Rectal smooth muscle tissue (tissue), 1 donor: ENCODE data around the gene DCLK1.

Source experiments
- H3K27ac ChIP-seq: one replicate; pipeline ENCODE4 v1.7.0; 2013; ENCODE audit warnings: low read depth, low read length, inconsistent platforms
- H3K27me3 ChIP-seq: one replicate; pipeline ENCODE4 v1.7.0; 2013; ENCODE audit warnings: low read length; ENCODE audit not compliant: control insufficient read depth, insufficient read depth
- H3K36me3 ChIP-seq: one replicate; pipeline ENCODE4 v1.7.0; 2013; ENCODE audit warnings: low read length; ENCODE audit not compliant: control insufficient read depth, insufficient read depth
- H3K4me1 ChIP-seq: one replicate; pipeline ENCODE4 v1.7.0; 2013; ENCODE audit warnings: low read length; ENCODE audit not compliant: control insufficient read depth, insufficient read depth
- H3K4me3 ChIP-seq: one replicate; pipeline ENCODE4 v1.7.0; 2013; ENCODE audit warnings: low read length
- H3K9ac ChIP-seq: one replicate; pipeline ENCODE4 v1.7.0; 2013; ENCODE audit warnings: low read length

The DCLK1 gene

GRCh38 chr13:35940734-35941133 lies 190.4 kb downstream of the DCLK1 start:
- H3K4me3 ChIP-seq = no peak overlapping the region
- H3K4me1 ChIP-seq = peaks cover 2% of the 10 kb centered on the region
- no peak overlapping the region for H3K9ac ChIP-seq
- no peaks in the 10 kb centered on the region for H3K36me3 ChIP-seq
- H3K27me3 ChIP-seq = no peaks in the 10 kb centered on the region
- H3K27ac ChIP-seq = no peak overlapping the region

GRCh38 chr13:35936246-35936978 lies 194.8 kb downstream of the DCLK1 start:
- H3K36me3 ChIP-seq = no peaks in the 10 kb centered on the region
- H3K4me1 ChIP-seq = peaks cover 2% of the 10 kb centered on the region
- H3K27me3 ChIP-seq = no peaks in the 10 kb centered on the region
- no peak overlapping the region for H3K4me3 ChIP-seq
- no peak overlapping the region for H3K9ac ChIP-seq
- H3K27ac ChIP-seq = peak overlapping the region; percentile 63

DNA sequence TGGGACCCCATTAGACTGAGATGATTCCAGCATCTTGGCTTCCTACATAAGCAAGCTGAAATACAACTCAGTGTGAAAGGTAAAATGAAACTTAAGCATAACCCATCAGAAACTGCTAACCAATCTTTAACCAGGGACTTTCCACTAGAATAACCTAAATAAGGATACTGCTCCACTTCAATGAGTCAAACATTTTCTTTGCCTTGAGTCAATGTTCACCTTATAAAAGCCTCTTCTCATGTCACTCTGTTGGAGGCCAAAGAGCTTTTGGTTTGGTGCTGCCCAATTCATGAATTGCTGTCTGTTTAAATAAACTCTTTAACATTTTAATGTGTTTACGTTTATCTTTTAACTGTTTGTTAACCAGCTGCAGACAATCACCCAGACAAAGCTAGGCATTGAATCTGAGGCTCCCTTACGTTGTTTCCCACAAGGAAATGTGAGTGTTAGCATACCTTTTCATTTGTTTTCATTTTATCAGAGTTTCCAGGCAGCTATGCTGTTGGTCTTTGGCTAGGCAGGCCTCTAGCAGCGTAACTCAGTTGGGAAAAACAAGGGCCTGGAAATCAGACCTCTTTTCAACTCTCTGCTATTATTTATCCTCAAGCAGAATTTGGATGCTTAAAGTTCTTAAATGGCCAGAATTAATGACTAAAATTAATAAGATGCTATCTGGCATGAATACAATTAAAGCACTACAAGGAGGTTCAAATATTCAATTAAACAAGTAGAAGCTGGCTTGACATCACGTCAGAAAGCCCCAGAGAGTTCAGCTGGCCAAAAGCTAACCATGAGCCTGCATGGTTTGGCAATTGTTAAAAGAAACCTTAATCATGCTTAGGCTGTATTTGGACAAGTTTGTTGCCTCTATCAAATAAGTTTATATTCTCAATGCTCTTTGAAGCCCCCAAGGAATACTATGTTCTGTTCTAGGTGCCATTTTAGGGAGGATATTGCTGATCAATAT lies 200.2 kb downstream of the DCLK1 start:
- H3K27me3 ChIP-seq = no peaks in the 10 kb centered on the region
- H3K4me3 ChIP-seq = no peak overlapping the region
- H3K27ac ChIP-seq = no peak overlapping the region
- H3K36me3 ChIP-seq = no peaks in the 10 kb centered on the region
- H3K9ac ChIP-seq = no peak overlapping the region
- peaks cover 9% of the 10 kb centered on the region for H3K4me1 ChIP-seq

DNA sequence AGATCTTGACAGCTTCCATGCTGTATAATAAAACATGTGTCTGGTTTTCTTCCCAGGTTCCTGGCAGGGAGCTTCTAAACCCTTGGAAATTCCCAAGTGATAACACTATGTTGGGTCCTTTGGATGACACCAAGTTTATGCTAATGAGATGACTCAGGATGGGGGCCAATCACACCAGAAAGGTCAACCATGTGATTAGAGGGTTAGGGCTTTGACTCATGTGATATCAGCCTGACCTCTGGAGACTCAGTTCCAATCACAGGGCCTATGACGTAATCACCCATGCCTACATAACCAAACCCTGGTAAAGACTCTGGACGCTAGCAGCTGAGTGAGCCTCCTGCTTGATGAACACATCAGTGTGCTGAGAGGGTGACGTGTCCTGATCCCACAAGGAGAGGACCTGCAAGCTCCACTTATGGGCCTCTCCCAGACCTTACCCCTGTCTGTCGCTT lies 203.6 kb downstream of the DCLK1 start:
- H3K4me3 ChIP-seq = no peak overlapping the region
- peaks cover 9% of the 10 kb centered on the region for H3K4me1 ChIP-seq
- no peak overlapping the region for H3K9ac ChIP-seq
- H3K27ac ChIP-seq = peak overlapping the region; percentile 62
- H3K27me3 ChIP-seq = no peaks in the 10 kb centered on the region
- no peaks in the 10 kb centered on the region for H3K36me3 ChIP-seq

GRCh38 chr13:35926859-35927530 lies 204.2 kb downstream of the DCLK1 start:
- Histone ChIP-seq H3K27me3 (no peaks in the 10 kb centered on the region), H3K4me3 (no peak overlapping the region), H3K9ac (no peak overlapping the region), H3K4me1 (peaks cover 9% of the 10 kb centered on the region), H3K36me3 (no peaks in the 10 kb centered on the region), H3K27ac (peak overlapping the region; percentile 11)

DNA sequence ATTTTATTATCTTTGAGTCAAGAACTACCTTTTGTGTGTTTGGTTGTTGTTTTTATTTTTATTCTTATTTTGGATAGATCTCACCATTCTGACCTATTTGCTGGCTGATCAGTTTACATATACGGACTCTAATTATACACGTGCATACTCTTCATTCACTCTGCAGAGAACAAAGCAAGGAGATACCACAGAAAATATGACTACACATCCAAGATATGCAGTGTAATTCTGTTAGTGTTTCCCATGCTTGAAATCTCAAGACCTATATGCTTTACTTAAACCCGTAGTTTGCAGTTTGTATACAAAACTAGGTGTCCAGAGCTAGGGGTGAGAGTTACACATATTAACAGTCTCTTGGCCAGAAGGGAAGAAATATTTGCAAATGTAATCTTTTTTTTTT lies 205.5 kb downstream of the DCLK1 start:
- H3K27ac ChIP-seq = no peak overlapping the region

DNA sequence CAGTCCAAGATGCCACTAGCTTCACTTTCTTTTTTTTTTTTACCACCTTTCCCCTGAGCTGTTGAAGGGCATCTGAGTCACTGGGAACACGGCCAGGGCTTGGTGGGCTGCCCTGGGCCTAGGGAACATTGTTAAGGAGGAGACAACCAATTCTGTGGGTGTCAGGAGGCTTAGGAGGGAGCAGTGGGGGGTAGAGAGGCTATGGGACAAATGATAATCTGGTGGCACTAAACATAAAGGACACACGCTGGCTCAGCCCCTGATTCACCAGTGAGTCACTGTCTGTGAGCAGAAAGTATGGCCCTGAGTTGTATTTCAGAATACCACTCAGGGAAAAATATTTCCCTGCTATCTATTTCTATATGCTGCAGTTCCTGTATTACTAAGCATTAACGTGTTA lies 207.8 kb downstream of the DCLK1 start:
- H3K4me1 ChIP-seq = peaks cover 9% of the 10 kb centered on the region
- H3K9ac ChIP-seq = no peak overlapping the region
- no peaks in the 10 kb centered on the region for H3K27me3 ChIP-seq
- H3K36me3 ChIP-seq = no peaks in the 10 kb centered on the region
- H3K4me3 ChIP-seq = no peak overlapping the region
- H3K27ac ChIP-seq = no peak overlapping the region

More for the DNA sequence above, 205.5 kb downstream of the DCLK1 start:
- Histone ChIP-seq H3K4me3 (no peak overlapping the region), H3K27me3 (no peaks in the 10 kb centered on the region), H3K9ac (no peak overlapping the region), H3K4me1 (peaks cover 9% of the 10 kb centered on the region), H3K36me3 (no peaks in the 10 kb centered on the region)

GRCh38 chr13:35920816-35921215 lies 210.4 kb downstream of the DCLK1 start:
- Histone ChIP-seq H3K36me3 (no peaks in the 10 kb centered on the region), H3K4me3 (no peak overlapping the region), H3K27ac (no peak overlapping the region), H3K4me1 (no peaks in the 10 kb centered on the region), H3K27me3 (no peaks in the 10 kb centered on the region), H3K9ac (no peak overlapping the region)

- Histone ChIP-seq H3K9ac (no peak overlapping the region), H3K4me3 (no peak overlapping the region), H3K36me3 (no peaks in the 10 kb centered on the region), H3K4me1 (no peaks in the 10 kb centered on the region), H3K27ac (no peak overlapping the region), H3K27me3 (no peaks in the 10 kb centered on the region)
Measured at GRCh38 chr13:35917942-35918645, 213.1 kb downstream of the DCLK1 start.

DNA sequence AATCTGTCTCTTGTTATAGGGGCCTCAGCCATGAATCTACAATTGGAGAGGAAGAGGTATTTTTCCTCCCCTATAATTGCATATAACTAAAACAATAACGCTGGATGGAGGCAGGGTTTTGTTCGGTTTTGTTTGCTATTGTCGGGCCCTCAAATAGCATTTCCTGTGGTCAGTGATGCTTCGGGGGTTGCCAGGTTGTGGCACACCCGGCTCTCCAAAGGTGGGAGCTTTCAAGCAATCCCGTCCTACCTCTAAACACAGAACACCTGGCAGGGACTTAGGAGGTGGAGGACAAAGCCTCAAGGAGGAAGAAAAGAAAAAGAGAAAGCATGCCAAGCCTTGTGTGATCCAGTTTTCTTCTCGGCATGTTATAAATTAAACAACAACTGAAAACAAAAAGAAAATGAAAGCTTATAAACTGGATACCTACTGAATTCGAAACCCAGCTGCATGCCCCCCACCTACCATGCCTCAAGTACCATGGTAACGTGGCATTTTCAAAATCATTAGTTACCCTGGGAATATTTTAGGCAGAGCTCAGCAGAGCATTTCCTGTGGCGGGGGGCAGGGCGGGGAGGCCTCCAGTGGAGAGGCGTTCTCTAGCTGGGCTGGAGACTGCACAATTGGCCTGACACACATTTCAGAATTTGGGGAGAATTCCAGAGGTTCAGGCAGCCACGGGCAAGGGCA lies 213.8 kb downstream of the DCLK1 start:
- Histone ChIP-seq H3K4me1 (no peaks in the 10 kb centered on the region), H3K9ac (no peak overlapping the region), H3K4me3 (no peak overlapping the region), H3K27ac (no peak overlapping the region), H3K36me3 (no peaks in the 10 kb centered on the region), H3K27me3 (no peaks in the 10 kb centered on the region)

- Histone ChIP-seq H3K36me3 (no peaks in the 10 kb centered on the region), H3K4me1 (no peaks in the 10 kb centered on the region), H3K9ac (no peak overlapping the region), H3K27me3 (no peaks in the 10 kb centered on the region), H3K4me3 (no peak overlapping the region), H3K27ac (no peak overlapping the region)
Measured at GRCh38 chr13:35916146-35916545, 215.0 kb downstream of the DCLK1 start.
